Measurements from ENCODE around the gene DYRK1A.

The DYRK1A gene

GRCh38 chr21:37528150-37528937 lies 161.8 kb downstream of the DYRK1A start:
- no peak overlapping the region for H3K4me3 ChIP-seq (ENCODE audit: control insufficient read depth, low read depth, low read length)
- TF ChIP-seq CTCF (IDR thresholded peaks at IDR 0.05; ENCODE audit: control insufficient read depth, insufficient read depth, low read depth, low read length, missing control alignments), result no peak
- DNase-seq (ENCODE audit: low read depth), result no peak

GRCh38 chr21:37529649-37530048 lies 163.1 kb downstream of the DYRK1A start:
- H3K4me3 ChIP-seq (ENCODE audit: control insufficient read depth, low read depth, low read length), result no peak overlapping the region
- no peak for DNase-seq (ENCODE audit: low read depth)
- no peak for TF ChIP-seq CTCF (IDR thresholded peaks at IDR 0.05; ENCODE audit: control insufficient read depth, insufficient read depth, low read depth, low read length, missing control alignments)

DNA sequence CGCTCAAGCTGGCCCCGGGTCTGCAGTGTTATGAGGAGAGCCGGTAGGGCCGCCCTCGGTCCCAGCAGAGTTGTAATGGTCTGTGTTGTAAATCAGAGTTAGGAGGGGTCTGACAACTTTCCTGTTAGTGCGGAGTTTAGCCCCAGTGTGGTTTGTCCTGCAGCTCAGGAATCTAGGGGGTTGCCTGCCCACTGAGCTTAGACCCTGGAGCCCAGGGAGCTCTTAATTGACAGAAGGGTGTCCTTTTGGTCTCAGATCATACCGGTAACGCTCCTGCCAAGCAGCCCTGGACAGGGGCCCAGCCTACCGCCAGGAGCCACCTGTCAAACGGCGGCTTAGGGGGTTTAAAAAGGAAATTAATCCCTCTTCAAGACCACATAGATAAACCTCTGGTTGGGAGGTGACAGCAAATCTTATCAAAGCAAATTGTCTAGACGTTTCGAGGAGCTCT lies 164.4 kb downstream of the DYRK1A start:
- TF ChIP-seq CTCF (IDR thresholded peaks at IDR 0.05; ENCODE audit: control insufficient read depth, insufficient read depth, low read depth, low read length, missing control alignments), result no peak
- H3K4me3 ChIP-seq (ENCODE audit: control insufficient read depth, low read depth, low read length), result no peak overlapping the region
- no peak for DNase-seq (ENCODE audit: low read depth)

- DNase-seq (ENCODE audit: low read depth), result no peak
- TF ChIP-seq CTCF (IDR thresholded peaks at IDR 0.05; ENCODE audit: control insufficient read depth, insufficient read depth, low read depth, low read length, missing control alignments), result no peak
- H3K4me3 ChIP-seq (ENCODE audit: control insufficient read depth, low read depth, low read length), result no peak overlapping the region
Measured at GRCh38 chr21:37531431-37531932, 164.9 kb downstream of the DYRK1A start.

GRCh38 chr21:37532868-37533780 lies 166.6 kb downstream of the DYRK1A start:
- no peak overlapping the region for H3K4me3 ChIP-seq (ENCODE audit: control insufficient read depth, low read depth, low read length)
- no peak for TF ChIP-seq CTCF (IDR thresholded peaks at IDR 0.05; ENCODE audit: control insufficient read depth, insufficient read depth, low read depth, low read length, missing control alignments)
- DNase-seq (ENCODE audit: low read depth), result no peak

DNA sequence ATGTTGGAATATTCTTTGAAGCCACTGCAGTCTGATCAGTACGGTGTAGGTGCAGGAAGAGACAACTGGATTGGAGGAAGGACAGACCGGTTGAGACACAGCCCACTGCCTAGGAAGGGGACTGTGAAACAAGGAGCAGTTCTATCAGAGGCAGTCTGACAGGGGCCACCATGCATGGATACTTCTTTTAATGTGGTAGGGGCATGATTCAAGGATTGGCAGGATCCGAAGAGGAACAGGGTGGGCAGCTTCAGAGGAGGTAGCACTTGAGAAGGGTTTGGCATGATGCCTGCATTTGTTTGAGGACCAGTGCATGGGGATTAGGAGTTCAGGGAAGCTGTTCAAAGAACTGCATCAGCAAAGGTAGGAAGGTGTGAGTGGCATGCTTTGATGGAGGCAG lies 167.9 kb downstream of the DYRK1A start:
- no peak for TF ChIP-seq CTCF (IDR thresholded peaks at IDR 0.05; ENCODE audit: control insufficient read depth, insufficient read depth, low read depth, low read length, missing control alignments)
- no peak overlapping the region for H3K4me3 ChIP-seq (ENCODE audit: control insufficient read depth, low read depth, low read length)
- DNase-seq (ENCODE audit: low read depth), result no peak

Data from AG09309 (cell line).